GM23248 (cell line): ENCODE data around the gene BPGM.

Source experiments
- EZH2 ChIP-seq: fragments of 200-600 bp; sonication (generic); IDR thresholded peaks from 2 replicates; pipeline ENCODE4 v1.6.1; 2018; ENCODE audit warnings: antibody characterized with exemption, mild to moderate bottlenecking; ENCODE audit not compliant: insufficient read depth, poor library complexity, severe bottlenecking
- EZH2phosphoT487 ChIP-seq: fragments of 200-600 bp; sonication (generic); IDR thresholded peaks from 2 replicates; pipeline ENCODE4 v1.6.1; 2018; ENCODE audit warnings: antibody characterized with exemption, moderate library complexity, mild to moderate bottlenecking, low read depth; ENCODE audit not compliant: insufficient read depth

GRCh38 chr7:134612197-134612596 is 34.5 kb upstream of the BPGM start:
- TF ChIP-seq EZH2phosphoT487 (no peak), EZH2 (no peak)
